Bronchial epithelial cell (primary cell): ENCODE data around the gene BEND4. TPM values are rescaled to one million over a fixed set of nuclear protein-coding genes. Genes with fewer than 3 reads are reported as not detected.

Experiments used
- DNase-seq: peaks from one replicate; pipeline ENCODE4 v3.0.0-alpha.2; 2010; ENCODE audit warnings: low read depth
- FAIRE-seq: peaks from 2 replicates; lab custom pipeline; 2011; peaks lifted over from hg19 to GRCh38; lab: Jason Lieb, UNC
- H3K27me3 ChIP-seq: 2 replicates; pipeline ENCODE4 v1.5.1; 2011; ENCODE audit warnings: low read length; ENCODE audit not compliant: control insufficient read depth, insufficient read depth
- H3K36me3 ChIP-seq: 2 replicates; pipeline ENCODE4 v1.5.1; 2011; ENCODE audit warnings: low read length; ENCODE audit not compliant: control insufficient read depth, insufficient read depth
- H3K4me3 ChIP-seq: 2 replicates; pipeline ENCODE4 v1.5.1; 2011; ENCODE audit warnings: mild to moderate bottlenecking, low read depth, low read length, control low read depth
- total RNA-seq: library from RNA; depleted of rRNA; stranded (reverse); fragments of >200 nt; gene quantifications from 2 replicates; pipeline ENCODE4 v1.2.1, GENCODE V29; 2014
- TF ChIP-seq, protein P1 (sequence below): IDR thresholded peaks from 2 replicates; pipeline ENCODE4 v1.5.1; 2011; ENCODE audit warnings: mild to moderate bottlenecking, moderate library complexity, low read length, control low read depth, inconsistent platforms; ENCODE audit not compliant: insufficient read depth, severe bottlenecking

Gene BEND4
- total RNA-seq, 1 donor from 2014 or later: not detected

DNA sequence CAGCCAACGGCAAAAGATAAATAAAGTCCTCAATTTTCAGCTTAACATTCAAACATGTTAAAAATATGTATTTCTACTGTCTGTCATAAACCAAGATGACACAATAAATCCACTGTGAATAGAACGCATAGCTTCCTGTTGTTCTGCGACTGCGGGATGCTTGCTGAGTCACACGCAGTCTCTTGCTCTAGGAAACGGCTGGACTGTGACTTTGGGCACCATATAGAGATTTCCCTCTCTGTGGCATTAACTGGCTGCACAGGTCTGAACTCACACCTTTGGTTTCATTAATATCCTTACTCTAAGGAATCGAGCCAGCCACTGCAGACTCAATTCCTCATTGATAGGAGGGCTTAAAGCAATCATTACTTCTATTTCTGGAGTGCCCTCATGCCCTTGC, 8.4 kb downstream of the BEND4 start:
- DNase-seq: no peak
- FAIRE-seq: no peak
- Histone ChIP-seq H3K36me3 (no peaks in the 10 kb centered on the region), H3K4me3 (no peak overlapping the region), H3K27me3 (no peaks in the 10 kb centered on the region)
- TF ChIP-seq, protein P1, sequence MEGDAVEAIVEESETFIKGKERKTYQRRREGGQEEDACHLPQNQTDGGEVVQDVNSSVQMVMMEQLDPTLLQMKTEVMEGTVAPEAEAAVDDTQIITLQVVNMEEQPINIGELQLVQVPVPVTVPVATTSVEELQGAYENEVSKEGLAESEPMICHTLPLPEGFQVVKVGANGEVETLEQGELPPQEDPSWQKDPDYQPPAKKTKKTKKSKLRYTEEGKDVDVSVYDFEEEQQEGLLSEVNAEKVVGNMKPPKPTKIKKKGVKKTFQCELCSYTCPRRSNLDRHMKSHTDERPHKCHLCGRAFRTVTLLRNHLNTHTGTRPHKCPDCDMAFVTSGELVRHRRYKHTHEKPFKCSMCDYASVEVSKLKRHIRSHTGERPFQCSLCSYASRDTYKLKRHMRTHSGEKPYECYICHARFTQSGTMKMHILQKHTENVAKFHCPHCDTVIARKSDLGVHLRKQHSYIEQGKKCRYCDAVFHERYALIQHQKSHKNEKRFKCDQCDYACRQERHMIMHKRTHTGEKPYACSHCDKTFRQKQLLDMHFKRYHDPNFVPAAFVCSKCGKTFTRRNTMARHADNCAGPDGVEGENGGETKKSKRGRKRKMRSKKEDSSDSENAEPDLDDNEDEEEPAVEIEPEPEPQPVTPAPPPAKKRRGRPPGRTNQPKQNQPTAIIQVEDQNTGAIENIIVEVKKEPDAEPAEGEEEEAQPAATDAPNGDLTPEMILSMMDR: no peak

DNA sequence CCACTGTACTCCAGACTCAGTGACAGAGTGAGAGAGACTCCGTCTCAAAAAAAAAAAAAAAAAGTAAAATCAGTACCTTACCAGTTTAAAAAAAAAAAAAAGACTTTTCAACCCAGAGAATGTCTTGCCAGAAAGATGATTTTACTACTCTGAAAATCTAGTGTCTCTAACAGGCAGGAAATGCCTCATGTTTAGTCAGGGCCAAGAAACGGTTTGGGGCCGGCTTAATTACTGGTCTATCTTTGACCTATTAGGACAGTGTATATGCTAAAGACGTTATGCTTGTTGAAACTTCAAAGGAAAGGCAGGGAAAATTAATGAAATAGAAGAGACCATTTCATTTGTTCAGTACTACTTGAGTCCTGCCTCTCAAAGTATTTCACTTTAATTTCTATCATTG, 9.9 kb downstream of the BEND4 start:
- FAIRE-seq: no peak
- no peaks in the 10 kb centered on the region for H3K27me3 ChIP-seq
- DNase-seq: no peak

DNA sequence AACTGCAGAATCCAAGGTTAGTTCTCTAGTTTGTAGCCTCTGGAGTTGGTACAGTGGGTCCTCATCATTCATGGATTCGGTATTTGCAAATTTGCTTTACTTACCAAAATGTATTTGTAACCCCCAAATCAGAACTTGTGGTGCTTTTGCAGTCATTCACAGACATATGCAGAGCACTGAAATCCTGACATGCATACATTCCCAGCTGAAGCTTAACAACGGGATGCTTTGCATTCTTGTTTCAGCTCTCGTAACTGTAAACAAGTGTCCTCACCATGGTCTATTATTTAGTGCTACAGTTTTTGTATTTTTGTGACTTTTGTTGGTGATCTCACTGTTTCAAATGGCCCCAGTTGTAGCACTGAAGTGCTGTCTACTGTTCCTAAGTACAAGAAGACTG, 16.1 kb downstream of the BEND4 start:
- no peaks in the 10 kb centered on the region for H3K27me3 ChIP-seq
- no peak overlapping the region for H3K4me3 ChIP-seq
- FAIRE-seq (no peak), DNase-seq (no peak)
- TF ChIP-seq, protein P1: no peak
- no peaks in the 10 kb centered on the region for H3K36me3 ChIP-seq

More for the DNA sequence above, 9.9 kb downstream of the BEND4 start:
- Histone ChIP-seq H3K4me3 (no peak overlapping the region), H3K36me3 (no peaks in the 10 kb centered on the region)
- TF ChIP-seq, protein P1: no peak

DNA sequence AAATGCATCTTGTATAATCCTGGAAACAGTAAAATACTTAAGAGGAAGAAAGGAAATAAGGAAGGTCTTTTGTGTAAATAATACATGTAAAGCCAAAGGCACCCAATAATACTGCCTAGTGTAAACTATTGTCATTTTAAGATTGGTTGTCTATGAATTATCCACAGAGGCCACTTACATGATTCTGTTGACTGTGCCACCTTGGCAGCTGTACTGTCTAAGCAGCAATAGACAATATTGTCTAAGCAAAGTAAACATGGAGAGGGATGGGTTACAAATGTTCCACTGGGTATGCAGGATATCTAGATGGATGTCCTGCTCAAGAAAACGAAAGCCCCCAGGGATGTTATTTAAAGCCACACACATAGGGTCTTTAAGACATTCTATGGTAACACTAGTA, 19.4 kb downstream of the BEND4 start:
- DNase-seq (no peak), FAIRE-seq (no peak)
- no peaks in the 10 kb centered on the region for H3K27me3 ChIP-seq
- TF ChIP-seq, protein P1: no peak
- no peak overlapping the region for H3K4me3 ChIP-seq
- H3K36me3 ChIP-seq: no peaks in the 10 kb centered on the region

DNA sequence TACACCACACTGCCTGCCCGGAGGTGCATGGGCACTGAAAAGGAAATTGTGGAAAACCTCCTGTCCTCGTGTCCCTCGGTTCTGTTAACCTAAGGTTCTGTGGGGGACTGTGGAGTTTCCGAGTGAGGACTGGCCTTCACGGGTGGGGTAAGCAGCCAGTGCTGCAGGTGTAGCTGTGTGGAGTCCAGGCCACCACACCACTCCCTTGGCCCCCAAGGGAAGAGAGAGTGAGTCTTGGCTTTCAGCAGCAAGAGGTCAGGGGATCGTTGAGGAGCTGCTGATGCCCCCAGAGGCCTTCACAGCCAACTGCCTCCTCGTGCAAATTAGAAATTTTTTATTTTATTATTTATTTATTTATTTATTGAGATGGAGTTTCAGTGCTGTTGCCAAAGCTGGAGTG, 20.4 kb downstream of the BEND4 start:
- FAIRE-seq (no peak), DNase-seq (no peak)
- no peaks in the 10 kb centered on the region for H3K36me3 ChIP-seq
- TF ChIP-seq, protein P1: no peak
- H3K4me3 ChIP-seq: no peak overlapping the region
- H3K27me3 ChIP-seq: no peaks in the 10 kb centered on the region

DNA sequence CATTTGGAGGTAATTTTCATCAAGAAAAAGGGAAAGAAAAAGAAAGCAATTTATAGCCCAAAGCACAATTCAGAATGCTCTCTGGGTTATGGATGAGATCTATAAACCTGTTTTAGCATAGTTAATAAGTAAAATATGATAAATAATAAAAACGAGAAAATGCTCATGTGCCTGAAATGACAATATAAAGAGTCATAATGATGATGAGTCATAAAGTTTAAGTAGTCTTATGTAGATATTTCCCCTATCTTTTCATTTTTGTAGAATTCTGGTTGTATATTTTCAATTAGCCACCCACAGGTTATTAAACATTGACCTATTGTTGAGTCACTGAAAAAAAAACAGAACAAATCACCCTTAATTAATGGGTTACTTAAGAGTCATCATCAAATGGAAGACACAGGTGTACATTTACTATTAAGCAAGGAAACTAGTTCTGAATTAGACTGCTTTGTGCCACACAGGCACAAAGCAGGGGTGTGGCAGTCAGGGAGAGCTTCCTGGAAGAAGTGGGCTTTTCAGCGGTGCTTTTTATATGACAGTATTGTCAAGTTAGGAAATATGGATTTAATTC, 29.3 kb downstream of the BEND4 start:
- Histone ChIP-seq H3K27me3 (no peaks in the 10 kb centered on the region), H3K36me3 (no peaks in the 10 kb centered on the region), H3K4me3 (no peak overlapping the region)
- FAIRE-seq (no peak), DNase-seq (no peak)
- TF ChIP-seq, protein P1: no peak
